ENCODE data around the gene GSN.
"Not testable (repeated sequence)": the region's sequence is repeated elsewhere in the genome, so short reads cannot be mapped to it uniquely, and the experiment has no call there.

The GSN gene

GRCh38 chr9:121289026-121289771, 21.2 kb downstream of the GSN start:
- no peak for DNase-seq

- no peak for DNase-seq
Measured at GRCh38 chr9:121289772-121290370, 21.9 kb downstream of the GSN start.

DNA sequence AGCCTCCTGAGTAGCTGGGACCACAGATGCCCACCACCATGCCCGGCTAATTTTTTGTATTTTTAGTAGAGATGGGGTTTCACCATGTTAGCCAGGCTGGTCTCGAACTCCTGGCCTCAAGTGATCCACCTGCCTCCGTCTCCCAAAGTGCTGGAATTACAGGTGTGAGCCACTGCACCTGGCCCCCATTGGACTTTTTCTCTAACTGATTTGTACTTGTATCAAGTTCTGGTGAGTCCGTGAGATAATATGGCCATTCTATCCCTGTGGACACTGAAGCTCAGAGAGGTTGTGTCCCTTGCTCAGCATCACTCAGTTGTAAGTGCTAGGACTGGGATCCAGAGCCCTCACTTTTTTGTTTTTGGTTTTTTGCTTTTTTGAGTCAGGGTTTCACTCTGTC, 23.6 kb downstream of the GSN start:
- DNase-seq, result not testable (repeated sequence)

GRCh38 chr9:121292051-121292450, 24.1 kb downstream of the GSN start:
- no peak for DNase-seq

- no peak for DNase-seq
Measured at GRCh38 chr9:121292801-121293241, 24.9 kb downstream of the GSN start.

DNA sequence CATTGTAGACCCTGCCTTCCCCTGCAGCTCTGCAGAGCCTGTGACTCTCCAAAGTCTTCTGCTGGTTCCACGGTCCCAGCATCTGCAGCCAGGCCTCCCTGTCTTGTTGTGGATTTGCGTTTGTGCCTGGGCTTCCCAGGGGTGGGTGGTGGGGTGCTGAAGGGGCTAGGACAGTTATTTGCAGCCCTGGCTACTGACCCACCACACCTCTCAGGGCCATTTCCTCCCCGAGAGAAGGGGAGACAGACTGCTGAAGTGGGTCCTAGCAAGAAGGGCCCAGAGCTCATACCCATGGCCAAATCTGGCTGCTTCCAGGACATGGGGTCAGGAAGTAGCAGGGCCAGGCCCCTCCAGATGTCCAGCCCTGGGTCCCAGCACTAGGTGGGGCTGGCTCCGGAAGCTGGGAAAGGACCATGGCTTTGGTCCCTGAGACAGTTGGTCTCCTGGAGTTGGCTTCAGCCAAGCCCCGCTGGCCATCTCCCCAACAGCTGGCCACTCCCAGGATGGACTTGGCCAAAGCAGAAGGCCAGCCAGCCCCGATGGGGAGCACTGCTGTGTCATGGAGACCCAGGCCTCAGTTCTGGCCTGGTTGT, 26.3 kb downstream of the GSN start:
- no peak for DNase-seq

DNA sequence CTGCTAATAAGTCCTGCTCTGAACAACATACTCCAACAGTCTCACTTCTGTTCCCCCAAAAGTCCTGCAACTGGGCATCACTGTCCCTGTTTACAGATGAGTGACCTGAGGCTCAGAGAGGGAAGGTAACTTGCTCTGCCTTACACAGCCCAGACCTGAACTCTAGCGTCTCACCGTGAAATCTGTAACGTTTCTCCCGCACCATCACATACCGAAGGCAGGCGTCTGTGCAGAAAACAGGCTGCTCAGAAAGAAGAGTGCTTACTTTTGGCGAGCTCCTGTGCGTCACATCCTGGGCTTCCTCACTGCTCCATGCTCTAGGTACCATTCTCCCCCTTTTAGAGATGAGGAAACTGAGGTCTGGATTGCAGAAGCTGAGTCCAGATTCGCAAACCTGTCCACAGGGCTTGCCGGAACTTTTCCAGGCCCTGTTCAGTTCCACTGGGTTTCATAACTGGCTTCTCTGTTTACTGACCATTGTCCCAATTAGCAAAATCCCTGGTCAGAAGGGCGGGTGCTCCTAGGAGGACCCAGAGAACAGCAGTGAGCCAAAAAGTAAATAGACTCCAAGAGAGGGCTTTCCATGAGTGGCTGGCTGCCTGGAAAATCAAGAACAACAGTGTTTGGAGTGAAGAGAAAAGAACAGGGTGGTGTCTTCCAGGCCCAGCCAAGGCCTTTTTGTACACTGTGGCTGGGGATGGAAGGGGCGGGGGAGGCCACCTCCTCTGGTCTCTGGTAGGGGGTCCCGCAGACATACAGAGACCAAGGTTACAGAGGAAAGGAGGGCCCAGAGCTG, 27.1 kb downstream of the GSN start:
- DNase-seq, result no peak

GRCh38 chr9:121295662-121296191, 27.8 kb downstream of the GSN start:
- no peak for DNase-seq

DNA sequence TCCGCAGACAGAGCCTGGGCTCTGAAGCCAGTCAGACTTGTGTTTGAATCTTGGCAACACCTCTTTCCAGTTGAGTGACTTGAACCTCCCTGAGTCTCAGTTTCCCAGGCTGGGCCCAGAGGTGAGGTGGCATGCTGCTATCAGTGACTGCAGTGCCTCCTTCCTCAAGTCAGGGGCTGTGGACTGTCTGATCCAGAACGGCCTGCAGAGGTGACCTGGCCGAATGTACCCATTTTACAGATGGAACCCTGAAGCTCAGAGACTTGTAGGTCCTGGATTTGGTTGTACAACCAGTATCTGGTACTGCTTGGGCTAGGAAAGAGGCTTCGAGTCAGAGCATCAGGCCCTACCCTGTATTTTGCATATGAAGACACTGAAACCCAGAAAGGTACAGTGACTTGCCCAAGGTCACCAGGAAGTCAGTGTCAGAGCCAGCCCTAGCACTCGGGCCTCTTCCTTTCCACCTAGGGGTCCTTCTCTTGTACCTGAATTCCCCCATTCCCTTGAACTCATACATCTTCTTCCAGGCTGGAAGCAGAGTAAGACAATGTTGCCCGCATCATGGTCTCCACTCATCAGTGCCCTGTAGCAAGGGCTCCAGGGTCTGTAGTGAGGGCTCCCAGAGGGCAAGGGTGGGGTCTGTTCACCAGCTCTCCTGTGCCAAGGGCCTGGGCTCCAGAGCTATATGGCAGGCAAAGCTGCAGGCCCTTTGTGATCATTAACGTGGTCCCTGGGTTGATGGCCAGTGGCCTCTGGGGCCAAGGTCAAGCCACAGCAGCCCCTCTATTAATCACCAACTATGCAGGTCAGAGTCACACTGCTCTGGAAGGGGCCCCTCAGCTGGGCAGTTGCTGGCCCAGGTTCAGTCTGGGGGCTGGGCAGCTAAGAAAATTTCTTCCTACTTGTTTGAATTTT, 28.5 kb downstream of the GSN start:
- DNase-seq, result no peak

- DNase-seq, result no peak
Measured at GRCh38 chr9:121297389-121297788, 29.4 kb downstream of the GSN start.

DNA sequence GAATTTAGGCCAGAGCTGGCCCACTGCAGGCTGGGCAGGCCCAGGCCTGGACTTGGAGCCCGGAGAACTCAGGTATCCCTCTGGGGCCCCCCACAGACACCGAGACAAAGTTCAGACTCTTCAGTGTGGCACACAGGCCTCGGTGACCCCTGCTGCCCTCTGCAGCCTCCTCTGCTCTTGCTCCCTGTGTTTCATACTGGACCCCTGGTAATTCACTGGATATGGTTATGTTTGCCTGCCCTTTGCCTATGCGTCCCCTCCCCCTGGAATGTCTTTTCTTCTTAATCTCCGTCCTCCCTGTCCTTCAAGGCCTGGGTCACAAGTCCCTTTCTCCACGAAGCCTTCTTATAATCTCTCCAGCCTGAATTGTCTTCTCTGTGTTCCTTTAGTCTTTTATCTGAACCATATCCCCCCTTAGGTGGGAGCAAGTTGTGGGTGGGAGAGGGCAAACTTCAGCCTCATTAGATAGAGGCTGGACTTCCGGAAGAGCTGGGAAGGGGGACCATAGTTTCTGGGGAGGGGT, 30.1 kb downstream of the GSN start:
- no peak for DNase-seq

- no peak for DNase-seq
Measured at GRCh38 chr9:121298689-121299466, 30.9 kb downstream of the GSN start.

DNA sequence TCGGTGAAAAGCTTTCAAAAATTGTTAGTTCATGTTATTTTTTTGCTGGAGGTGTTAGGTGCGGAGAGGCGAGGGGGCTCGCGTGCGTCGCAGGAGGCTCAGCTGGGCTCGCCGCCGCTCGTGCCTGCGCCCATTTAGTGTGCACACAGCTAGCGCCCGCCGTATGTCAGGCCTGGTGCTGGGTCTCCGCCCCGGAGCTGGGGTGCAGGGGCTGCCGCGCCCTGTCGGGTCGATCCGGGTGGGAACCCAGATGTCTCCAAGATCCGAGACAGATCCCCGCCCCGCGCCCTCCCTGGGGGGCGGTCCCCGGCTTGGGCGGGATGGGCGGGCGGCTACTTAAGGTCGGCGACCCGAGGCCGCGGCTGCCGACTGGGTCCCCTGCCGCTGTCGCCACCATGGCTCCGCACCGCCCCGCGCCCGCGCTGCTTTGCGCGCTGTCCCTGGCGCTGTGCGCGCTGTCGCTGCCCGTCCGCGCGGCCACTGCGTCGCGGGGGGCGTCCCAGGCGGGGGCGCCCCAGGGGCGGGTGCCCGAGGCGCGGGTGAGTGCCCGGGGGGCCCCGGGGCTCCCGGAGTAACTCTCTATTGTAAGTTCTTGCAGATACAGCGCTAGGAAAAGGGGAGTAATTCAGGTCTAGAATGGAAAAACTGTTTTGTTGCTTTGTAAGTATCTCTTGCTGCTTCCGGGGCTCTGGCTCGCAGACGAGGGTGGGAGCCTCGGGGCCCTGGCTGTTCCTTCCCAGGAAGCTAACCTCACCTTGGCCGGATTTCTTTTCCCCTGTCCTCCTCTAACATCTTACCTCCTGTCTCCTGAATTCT, 31.7 kb downstream of the GSN start:
- DNase-seq, result no peak

GRCh38 chr9:121300283-121301119, 32.5 kb downstream of the GSN start:
- DNase-seq, result no peak

- DNase-seq, result no peak
Measured at GRCh38 chr9:121301881-121302286, 33.9 kb downstream of the GSN start.

- DNase-seq, result no peak
Measured at GRCh38 chr9:121302341-121302740, 34.4 kb downstream of the GSN start.

DNA sequence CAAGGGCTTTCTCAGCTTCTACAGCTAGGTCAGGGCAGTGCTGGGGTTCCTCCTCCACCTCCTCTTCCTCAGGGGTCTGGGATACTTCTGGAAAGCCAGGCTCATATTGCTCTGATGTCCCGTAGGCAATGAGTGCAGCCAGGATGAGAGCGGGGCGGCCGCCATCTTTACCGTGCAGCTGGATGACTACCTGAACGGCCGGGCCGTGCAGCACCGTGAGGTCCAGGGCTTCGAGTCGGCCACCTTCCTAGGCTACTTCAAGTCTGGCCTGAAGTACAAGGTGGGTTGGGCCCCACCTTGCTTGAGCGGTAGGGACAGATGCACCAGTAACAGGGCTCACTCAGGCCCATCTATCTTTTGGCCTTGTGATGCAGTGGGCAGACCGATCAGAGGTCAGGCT, 34.8 kb downstream of the GSN start:
- no peak for DNase-seq

GRCh38 chr9:121303456-121304451, 35.8 kb downstream of the GSN start:
- DNase-seq, result no peak

All from CD4-positive, alpha-beta T cell treated with Interleukin-4 for 1 hour (primary cell).